Stimulated activated CD8-positive, alpha-beta memory T cell treated with anti-CD3 and anti-CD28 coated beads, Interleukin-7, amount 100 ng/mL, for 48 hours (primary cell): ENCODE measurements around the gene TMEM114.

ENCODE experiments used
- DNase-seq, 2 donors: peaks; one replicate each; pipeline ENCODE4 v3.0.0-alpha.2; 2020; ENCODE audit warnings: low read depth in 1 of 2; ENCODE audit errors: extremely low read depth in 1 of 2

TMEM114 gene

DNA sequence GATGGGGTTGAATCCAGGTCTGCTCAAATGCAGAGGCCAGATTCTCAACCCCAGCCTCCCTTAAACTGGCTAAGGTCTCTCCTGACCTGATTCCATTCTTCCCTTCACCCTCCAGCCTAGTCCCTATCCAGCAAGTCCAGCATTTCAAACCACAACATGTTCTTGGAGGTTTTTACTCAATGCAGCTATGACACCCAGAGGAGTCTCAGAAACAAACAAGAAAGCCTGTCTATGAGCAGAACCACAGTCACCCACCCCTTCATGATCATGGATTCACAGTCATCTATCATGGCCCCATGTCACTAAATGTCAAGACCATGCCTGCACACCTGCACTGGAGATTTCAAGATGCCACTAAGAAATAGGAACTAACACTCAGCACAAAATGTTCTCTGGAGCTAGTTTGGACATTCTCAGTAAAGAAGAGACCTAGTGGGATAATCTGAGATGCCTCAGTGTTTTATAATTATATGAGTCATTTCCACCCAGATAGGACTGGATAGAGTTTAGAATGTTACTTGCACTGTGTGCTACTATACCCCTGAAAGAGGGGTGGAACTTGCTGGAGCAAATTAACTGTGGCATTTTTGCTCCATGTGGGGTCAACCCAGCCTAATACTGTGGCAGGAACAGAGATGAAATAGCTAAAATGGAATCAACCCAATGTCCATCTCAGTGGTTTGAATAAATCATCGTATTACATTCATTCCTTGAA, 21.7 kb upstream of the TMEM114 start:
- DNase-seq = no peak

DNA sequence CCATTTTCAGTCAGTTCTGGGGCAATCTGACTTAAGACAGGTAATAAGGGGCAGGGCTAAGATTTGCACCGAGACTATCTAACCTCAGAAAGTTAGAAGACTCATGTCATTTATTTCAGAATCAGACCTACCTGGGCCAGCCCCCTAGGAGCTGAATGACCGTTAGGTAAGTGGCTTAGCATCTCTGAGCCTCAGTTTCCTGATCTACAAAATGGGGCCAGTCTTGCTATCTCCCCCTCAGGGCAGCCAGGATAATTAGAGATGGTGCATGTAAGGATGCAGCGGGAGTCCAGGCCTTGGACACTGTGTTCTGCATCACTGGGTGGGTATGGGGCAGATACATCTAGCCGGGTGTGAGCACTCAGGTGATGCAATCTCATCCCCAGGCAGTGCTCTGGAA, 20.8 kb upstream of the TMEM114 start:
- DNase-seq = no peak

DNA sequence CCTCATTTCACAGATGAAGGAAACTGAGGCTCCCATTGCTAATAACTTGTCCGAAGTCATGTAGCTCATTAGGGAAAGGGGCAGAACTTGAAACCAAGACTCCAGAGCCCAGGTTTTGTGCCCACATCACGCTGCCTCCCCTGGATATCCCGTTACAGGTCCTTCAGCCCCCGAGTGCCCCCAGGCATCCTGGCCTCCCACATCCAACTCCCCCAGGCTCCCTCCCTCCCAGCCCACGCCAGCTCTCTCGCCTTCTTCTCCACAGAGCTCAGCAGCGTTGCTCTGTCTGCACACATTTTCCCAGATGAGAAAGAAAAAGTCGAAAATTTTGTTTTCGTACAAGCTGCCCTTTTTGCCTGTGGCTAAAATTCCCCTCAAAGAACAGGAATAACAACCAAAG, 16.9 kb upstream of the TMEM114 start:
- DNase-seq = no peak

DNA sequence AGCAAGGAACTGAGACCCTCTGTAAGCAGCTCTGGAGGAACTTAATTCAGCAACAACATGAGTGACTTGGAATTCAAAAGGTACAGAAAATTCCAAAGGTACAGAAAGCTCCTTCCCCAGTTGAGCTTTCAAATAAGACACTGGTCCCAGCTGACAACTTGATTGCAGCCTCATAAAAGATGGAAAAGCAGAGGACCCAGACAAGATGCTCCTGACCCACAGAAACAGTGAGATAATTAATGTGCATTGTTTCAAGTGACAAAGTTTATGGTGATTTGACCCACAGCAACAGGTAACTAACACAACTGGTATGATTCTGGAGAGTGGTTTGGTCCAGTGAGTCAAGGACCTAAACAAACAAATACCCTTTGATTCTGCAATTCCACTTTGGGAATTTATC, 15.2 kb upstream of the TMEM114 start:
- no peak for DNase-seq

DNA sequence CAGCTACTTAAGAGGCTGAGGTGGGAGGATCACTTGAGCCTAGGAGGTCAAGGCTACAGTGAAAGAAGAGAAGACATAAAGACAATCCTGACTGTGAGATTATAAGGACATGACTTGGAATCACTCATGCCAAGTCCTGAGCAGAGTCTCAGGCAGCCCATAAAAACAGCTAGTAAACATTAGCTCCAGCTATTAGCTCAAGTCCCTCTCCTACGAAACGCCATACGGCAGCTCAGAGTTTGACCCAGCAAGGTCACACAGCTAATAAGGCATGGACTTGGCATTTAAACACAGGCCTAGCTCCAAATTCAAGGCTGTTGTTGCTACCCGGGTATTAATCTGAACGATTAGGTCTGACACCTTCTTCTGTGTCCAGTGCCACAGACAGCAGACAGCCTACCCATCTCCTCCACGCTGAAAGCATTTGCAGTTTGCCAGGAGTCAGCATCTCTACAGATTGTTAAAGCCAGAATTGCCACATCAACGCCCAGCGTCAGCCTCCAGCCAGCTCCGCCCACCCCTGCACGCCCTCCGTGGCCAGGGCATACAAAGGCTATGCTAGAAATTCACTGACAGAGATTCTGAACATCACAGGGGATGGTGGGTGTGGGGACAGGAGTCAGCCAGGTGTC, 9.9 kb upstream of the TMEM114 start:
- no peak for DNase-seq

DNA sequence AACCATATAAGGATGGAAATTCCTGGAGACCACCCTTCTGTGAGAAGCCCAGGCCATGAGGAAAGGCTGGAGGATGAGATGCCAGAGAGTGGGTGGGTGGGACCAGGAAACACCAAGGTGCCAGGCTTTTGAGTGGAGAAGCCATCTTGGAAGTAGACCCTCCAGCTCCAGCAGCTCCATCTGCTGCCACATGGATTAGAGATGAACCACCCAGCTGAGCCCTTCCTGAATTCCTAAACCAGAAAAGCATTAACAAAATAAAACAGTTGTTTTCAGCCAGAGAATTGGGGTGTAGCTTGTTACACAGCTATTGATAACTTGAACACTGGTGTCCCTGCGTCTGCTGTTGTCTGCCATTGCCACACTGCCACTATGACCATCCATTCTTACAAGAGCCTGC, 6.3 kb upstream of the TMEM114 start:
- DNase-seq = no peak

DNA sequence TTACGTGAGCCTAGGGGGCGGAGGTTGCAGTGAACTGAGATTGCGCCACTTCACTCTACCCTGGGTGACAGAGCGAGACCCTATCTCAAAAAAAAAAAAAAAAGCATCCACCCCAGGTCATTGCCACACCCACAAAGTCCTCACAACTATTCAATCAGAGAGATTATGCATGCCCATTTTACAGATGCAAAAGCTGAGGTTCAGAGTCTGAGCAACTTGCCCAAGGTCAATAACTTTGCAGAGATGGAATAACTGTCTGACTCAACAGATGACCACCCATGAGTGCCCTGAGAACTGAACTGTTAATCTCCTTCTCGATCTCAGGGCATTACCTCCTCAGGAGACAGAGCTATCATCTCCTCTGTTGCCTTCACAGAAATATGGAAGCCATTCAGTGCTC, 5.5 kb upstream of the TMEM114 start:
- no peak for DNase-seq

DNA sequence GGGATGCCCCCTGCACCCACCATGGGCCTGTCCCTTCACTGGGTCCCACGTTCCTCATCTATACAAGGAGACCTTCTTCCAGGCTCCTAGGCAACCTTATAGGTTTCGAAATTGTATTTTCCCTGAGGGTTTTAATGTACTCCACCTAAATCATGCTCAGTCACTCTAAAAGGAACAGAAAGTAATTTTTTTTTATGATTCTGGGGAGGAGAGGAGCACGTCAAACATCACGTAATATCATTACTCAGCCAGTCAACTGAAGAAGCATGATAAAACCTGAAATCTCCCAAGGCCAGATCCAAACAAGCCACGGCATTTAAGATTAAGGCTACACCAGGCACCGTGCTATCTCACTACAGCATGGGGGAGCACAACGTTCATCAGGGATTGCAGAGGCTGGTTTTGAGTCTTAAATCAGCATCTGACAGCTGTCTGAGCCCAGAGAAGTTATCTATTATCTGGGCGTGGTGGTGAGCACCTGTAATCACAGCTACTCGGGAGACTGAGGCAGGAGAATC, 3.9 kb upstream of the TMEM114 start:
- DNase-seq = no peak

DNA sequence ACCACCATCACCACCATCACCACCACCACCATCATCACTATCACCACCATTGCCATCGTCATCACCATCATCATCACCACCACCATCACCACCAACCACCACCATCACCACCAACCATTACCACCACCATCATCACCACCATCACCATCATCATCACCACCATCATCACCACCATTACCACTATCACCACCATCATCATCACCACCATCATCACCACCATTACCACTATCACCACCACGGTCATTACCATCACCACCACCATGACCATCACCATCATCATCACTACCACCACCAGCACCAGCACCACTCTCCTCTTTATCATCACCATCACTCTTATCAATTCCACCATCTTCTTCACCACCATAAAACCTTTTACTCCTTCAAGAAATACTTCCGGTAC, 1.1 kb upstream of the TMEM114 start:
- DNase-seq = no peak

DNA sequence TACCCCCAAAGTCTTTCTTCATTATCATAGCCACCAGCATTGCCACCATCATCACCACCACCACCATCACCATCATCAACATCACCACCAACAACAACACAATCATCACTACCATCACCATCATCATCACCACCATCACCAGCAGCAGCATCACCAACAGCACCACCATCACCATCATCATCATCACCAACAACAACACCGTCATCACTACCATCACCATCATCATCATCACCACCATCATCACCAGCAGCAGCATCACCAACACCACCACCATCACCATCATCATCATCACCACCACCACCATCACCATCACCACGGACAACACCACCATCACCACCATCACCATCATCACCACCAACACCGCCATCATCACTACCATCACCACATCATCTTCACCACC, 500 bp upstream of the TMEM114 start:
- no peak for DNase-seq

DNA sequence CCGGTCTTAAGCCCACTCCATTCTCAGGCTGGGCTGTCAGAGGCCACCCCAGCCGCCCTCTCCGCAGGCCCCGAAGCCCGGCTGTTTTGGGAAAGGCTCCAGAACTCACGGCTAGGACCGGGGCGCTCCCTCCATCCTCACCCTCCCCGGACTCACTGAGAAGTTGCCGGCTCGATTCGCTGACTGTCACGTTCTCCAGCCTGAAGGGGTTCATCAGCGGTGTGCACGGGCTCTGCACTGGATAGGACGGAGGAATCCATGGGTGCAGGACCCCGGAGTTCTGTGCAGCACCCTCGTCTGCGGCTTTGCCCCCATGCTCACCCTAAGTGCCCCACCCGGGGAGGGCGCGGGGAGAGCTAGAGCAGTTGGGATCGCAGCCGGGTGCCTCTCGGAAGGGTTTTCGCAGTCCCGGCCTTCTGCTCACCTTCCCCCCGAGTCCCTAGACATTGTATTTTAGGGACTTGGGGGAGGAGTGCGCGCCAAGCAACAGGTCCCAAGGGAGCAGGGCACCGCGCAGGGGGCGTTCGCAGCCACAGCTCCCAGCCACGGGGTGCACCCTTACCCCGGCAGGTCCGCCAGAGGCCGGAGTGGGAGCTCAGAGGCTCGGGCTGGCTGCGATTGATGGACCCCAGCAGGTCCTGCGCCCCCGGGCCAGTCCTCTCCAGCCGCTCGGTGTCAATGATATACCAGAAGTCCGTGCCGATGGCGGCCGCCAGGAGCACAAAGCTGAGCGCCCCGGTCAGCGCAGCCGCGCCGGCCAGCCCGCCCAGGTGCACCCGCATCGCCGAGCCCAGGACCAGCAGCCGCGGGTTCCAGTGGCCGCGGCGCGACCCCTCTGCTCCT, 1.0 kb downstream of the TMEM114 start:
- DNase-seq = no peak

DNA sequence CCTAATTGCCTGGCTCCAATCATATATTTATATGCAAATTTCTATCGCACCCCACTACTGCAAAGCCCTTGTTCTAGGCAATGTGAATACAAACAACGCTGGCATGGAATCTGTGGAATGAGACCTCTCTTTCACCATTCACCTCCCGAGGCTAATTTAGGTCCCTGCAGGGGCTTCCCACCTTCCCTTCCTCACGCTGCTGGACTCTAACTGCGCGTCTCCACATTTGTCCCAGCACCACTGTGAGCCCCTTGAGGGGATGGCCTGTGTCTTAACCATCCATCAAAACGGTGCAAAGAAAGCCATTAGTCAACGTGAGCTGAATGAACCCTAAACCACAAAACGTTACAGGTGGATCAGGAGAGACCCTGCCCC, 1.6 kb downstream of the TMEM114 start:
- no peak for DNase-seq

DNA sequence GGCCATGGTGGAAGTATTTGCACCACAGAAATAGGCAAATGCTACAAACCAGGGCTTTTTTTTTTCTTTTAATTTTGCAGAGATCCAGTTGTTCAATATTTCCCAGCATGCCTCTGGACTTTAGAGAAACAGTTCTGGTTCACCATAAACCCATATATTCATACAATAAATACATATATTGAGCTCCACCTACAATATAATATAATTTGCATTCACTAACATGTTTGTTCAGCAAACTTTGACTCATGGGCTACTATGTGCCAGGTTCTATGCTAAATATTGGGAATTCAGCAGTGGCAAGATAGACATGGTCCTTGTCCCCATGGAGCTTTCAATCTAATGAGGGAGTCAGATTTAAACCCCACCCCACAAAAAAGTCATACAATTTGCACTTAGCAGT, 3.2 kb downstream of the TMEM114 start:
- DNase-seq = no peak

DNA sequence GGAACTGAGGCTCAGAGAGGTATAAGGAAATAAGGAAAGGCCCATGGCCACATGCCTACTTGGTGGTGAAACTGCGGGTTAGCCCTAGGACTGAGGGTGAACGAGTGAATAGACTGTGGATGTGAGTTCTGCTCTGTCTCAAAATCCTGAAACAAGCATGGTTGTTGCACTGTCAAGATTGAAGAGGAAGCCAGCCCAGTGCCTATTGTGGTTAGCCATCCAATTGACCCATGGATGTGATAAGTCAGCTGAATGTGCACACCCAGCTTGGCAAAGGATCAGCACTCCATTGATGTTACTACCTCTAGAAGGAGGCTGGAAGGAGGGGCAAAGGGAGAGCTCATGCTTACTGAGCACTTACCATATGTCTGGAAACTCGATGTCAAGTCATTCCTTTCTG, 4.5 kb downstream of the TMEM114 start:
- DNase-seq = no peak

DNA sequence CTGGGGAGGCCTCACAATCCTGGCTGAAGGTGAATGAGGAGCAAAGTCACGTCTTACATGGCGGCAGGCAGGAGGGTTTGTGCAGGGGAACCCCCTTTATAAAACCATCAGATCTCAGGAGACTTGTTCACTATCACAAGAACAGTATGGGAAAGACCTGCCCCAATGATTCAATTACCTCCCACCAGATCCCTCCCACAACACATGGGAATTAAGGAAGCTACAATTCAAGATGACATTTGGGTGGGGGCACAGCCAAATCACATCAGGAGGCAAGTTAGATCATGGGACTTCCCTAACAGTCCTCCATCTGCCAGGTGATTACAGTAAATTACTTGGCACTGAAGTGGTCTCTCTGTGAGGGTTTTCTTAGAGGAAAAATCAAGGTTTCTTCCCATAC, 5.3 kb downstream of the TMEM114 start:
- DNase-seq = no peak

DNA sequence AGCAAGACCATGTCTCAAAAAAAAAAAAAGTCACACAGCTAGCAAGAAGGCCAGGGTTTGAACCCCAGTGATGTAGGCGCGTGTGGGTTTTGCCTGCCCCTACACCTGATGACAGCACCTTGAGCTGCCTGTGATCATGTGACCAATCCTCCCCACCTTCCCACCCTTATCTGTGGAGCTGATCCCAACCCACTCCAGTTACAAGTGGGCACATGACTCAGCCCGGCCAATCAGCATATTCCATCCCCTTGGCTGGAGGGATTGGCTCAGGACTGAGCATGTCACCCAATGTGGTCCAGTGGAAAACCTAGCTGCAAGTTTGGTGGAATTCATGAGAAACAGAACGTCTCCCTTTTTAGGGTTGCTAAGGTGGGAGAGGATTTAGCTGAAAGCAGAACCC, 6.6 kb downstream of the TMEM114 start:
- DNase-seq = no peak

DNA sequence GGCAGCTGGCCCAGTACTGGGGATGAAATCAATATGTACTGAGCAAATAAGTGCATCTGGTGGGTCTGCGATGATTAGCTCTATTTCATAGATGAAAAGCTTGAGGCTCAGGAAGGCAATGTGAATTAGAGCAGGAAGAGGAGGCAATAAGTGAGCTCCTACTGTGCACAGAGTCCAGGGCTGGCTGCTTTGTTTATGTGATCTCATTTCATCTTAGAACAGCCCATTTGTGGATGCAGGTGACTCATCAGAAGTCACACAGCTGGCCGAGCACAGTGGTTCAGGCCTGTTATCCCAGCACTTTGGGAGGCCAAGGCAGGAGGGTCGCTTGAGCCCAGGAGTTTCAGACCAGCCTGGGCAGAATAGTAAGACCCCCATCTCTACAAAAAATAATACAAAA, 7.1 kb downstream of the TMEM114 start:
- no peak for DNase-seq

DNA sequence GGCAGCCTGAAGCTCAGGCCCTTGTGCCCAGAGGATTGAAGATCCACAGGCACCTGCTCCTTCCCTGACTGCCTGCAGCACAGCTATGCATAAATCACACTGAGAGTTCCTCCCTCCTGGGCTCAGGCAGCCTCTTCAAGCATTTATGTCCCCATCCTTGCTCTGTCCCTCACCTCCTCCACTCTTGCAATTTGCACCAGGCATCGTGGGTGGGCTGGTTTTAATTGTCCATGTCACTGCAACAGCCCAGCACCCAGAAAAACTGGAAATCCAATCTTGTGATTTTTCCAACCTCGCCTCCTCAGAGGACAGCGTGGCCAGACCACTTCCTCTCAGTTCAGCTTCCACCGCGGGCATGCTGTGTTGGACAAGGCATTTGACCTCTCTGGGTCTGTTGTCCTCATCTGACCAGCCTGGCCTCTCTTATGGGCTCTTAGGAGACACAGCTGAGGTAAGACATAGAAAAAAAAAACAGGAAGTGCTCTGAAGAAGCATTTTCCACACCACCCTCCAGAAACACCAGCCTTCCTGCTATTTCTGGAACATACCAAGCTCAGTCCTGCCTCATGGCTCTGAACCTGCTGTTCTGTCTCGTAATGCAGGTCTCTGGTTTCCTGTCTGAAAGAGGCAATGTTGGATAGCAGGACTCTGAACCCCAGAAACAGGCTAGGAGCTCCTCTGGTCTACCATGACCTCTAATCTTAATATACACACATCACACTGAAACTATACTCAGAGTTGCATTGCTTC, 8.3 kb downstream of the TMEM114 start:
- DNase-seq = no peak

DNA sequence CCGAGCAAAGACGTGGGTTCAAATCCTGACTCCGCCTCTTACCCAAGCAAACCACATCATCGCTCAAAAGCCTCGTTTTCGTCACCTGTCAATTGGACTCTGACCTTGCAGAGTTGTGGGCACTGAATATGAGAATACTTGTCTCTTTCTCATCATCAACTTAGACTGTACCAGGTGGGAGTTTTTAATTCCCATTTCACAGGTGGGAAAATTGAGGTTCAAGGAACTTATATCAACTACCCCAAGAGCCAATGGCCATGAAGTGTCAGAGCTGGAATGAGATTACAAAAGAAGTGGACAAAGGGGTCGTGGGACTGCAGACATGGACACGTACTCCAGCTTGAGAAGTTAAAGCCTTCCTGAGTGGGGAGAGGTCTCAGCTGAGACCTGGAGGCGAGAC, 10.8 kb downstream of the TMEM114 start:
- DNase-seq = no peak

DNA sequence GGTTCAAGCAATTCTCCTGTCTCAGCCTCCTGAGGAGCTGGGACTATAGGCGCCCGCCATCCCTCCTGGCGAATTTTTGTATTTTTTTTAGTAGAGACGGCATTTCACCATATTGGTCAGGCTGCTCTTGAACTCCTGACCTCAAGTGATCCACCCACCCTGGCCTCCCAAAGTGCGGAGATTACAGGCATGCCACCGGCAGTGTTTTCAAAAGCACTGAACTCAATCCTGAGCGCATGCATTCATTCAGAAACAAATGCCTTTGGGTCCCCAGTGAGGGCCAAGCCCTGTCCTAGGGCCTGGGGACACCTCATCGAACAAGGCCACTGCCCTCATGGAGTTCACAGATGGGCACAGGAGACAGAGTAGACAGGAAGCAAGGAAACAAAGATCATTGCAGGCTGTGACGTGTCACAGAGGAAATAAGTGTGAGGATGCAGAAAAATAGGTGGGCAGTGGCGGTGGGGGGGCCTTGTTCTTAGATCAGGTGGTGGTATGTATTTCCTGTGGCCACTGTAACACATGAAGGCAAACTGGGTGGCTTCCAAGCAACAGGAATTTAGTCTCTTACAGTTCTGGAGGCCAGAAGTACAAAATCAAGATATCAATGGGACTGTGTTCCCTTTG, 12.5 kb downstream of the TMEM114 start:
- no peak for DNase-seq
